Adipose tissue (tissue), 3 donors: ENCODE data around the gene TNIP2. TPM values are rescaled to one million over a fixed set of nuclear protein-coding genes. Genes with fewer than 3 reads are reported as not detected.
"Not testable (repeated sequence)": the region's sequence is repeated elsewhere in the genome, so short reads cannot be mapped to it uniquely, and the experiment has no call there.

Source experiments
- H3K27ac ChIP-seq: one replicate; pipeline ENCODE4 v1.5.1; 2013; ENCODE audit warnings: low read depth, low read length
- WGBS, 3 donors: extraction: QIAGEN DNeasy Blood & Tissue Kit; methylation state at CpG; one replicate each; pipeline ENCODE4 v1.1.7; 2013; 5-methylcytosine and 5-hydroxymethylcytosine counted together
- polyA plus RNA-seq, 3 donors: library from polyadenylated mRNA; stranded (reverse); fragments of 200-250 nt; gene quantifications; one replicate each; pipeline ENCODE4 v1.2.3, GENCODE V29; 2013
- donor health status: healthy with polysubstance abuse.
- donor health status: Bipolar disorder and iron deficiency.
- donor health status: healthy.

The TNIP2 gene
- polyA plus RNA-seq, 3 donors, result 18.2 to 52.9 (median 52.5) TPM

DNA sequence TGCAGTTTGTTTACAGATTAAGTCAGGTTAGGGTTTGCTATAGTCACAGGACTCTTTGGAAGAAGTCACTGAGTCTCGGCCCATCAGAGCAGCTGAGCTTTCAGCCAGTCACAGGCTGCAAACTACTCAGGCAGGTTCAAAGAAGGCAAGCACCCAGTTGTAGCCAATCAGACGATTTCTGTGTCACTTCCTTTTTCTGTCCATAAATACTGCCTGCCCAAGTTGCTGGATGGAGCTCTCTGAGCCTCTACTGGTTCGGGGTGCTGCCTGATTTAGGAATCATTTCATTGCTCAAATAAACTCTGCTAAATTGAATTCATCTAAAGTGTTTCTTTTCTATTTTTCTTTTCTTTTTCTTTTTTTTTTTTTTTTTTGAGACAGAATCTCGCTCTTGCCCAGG, 29.5 kb upstream of the TNIP2 start:
- no peak overlapping the region for H3K27ac ChIP-seq
- 46 to 51% (median 49%) methylated on average over 4 of the region's 4 CpGs for WGBS, 3 donors

- WGBS, 3 donors, result 85 to 86% (median 86%) methylated on average over 4 of the region's 4 CpGs
Measured at GRCh38 chr4:2783790-2784189, 27.7 kb upstream of the TNIP2 start.

GRCh38 chr4:2781911-2782310, 25.8 kb upstream of the TNIP2 start:
- WGBS, 3 donors, result 92 to 94% (median 94%) methylated on average over 10 of the region's 10 CpGs
- H3K27ac ChIP-seq, result no peak overlapping the region

More at GRCh38 chr4:2783790-2784189, 27.7 kb upstream of the TNIP2 start:
- H3K27ac ChIP-seq, result no peak overlapping the region

- WGBS, 3 donors, result 90 to 98% (median 92%) methylated on average over 5 of the region's 5 CpGs
- H3K27ac ChIP-seq, result not testable (repeated sequence)
Measured at GRCh38 chr4:2780643-2781042, 24.5 kb upstream of the TNIP2 start.

DNA sequence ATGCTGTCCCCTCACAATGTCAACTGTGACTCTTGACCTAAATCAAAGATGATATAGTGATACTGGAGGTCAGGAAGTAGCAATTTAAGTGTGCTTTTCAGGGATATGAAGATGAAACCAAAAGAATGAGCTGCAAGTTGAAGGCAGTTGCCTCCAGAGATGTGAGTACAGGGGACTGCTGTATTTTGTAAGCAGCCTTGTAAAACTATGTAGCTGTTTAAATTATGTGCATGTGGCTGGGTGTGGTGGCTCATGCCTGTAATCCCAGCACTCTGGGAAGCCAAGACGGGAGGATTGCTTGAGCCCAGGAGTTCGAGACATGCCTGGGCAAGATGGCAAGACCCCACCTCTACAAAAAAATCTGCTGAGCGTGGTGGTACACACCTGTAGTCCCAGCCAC, 15.1 kb upstream of the TNIP2 start:
- H3K27ac ChIP-seq, result no peak overlapping the region
- 87 to 93% (median 88%) methylated on average over 3 of the region's 3 CpGs for WGBS, 3 donors

- no peak overlapping the region for H3K27ac ChIP-seq
- 61 to 64% (median 62%) methylated on average over 15 of the region's 15 CpGs for WGBS, 3 donors
Measured at GRCh38 chr4:2768921-2769336, 12.8 kb upstream of the TNIP2 start.

- WGBS, 3 donors, result 83 to 93% (median 87%) methylated on average over 9 of the region's 9 CpGs
- H3K27ac ChIP-seq, result no peak overlapping the region
Measured at GRCh38 chr4:2768124-2768523, 12.0 kb upstream of the TNIP2 start.

DNA sequence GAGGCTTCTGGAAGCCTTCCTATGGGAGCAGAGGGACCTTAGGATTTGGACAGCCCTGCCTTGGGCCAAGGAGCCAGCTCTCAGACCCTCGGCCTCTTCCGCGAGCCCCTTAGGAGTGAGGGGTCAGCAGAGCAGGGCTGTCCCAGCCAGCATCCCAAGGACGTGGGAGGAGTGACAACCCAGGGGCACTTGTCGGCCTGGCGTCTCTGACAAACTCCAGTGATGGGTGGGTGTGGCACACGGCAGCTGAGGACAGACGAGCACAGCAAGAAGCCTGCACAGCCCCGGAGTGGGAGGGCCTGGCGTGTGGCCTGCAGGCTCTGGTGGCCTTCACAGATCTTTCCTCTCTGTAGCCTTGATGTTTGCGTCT, 11.6 kb upstream of the TNIP2 start:
- WGBS, 3 donors, result 62 to 81% (median 73%) methylated on average over 11 of the region's 11 CpGs
- no peak overlapping the region for H3K27ac ChIP-seq

- WGBS, 3 donors, result 73 to 94% (median 74%) methylated on average over 5 of the region's 5 CpGs
- H3K27ac ChIP-seq, result no peak overlapping the region
Measured at GRCh38 chr4:2767046-2767704, 11.0 kb upstream of the TNIP2 start.

DNA sequence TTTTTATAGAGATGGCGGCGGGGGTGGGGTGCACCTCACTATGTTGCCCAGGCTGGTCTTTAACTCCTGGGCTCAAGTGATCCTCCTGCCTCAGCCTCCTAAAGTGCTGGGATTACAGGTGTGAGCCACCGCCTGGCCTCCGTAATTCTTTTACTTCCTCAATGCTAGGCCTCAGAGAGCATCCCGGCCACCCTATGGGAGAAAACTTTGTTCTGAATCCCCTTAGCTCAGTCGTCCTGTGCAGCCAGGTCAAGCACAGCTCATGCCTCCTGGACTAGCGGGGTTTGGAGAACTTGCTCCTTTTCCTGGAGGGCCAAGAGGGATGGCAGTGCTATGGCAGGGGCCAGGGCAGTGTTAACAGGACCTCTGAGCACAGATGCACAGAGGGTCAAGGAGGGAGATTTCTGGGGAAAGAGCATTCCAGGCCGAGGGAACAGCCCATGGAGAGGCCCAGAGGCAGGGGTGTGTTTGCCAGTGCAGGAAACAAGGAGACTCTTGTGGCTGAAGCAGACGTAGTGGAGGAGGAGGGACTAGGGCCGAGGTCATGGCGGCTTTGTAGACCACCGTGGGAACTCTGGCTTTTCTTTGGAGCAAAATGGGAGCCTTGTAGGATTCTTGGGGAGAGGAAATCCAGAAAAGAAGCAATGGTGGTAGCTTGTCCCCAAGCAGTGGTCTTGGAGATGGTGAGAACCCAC, 9.8 kb upstream of the TNIP2 start:
- H3K27ac ChIP-seq, result no peak overlapping the region
- WGBS, 3 donors, result 93 to 95% (median 95%) methylated on average over 12 of the region's 12 CpGs

GRCh38 chr4:2763511-2763967, 7.4 kb upstream of the TNIP2 start:
- 35 to 47% (median 47%) methylated on average over 23 of the region's 23 CpGs for WGBS, 3 donors
- H3K27ac ChIP-seq, result no peak overlapping the region

- WGBS, 3 donors, result 90 to 95% (median 94%) methylated on average over 36 to 42 of the region's 42 CpGs
- H3K27ac ChIP-seq, result not testable (repeated sequence)
Measured at GRCh38 chr4:2762486-2763370, 6.6 kb upstream of the TNIP2 start.

- WGBS, 3 donors, result 63 to 69% (median 67%) methylated on average over 5 of the region's 5 CpGs
- H3K27ac ChIP-seq, result no peak overlapping the region
Measured at GRCh38 chr4:2762048-2762447, 5.9 kb upstream of the TNIP2 start.

DNA sequence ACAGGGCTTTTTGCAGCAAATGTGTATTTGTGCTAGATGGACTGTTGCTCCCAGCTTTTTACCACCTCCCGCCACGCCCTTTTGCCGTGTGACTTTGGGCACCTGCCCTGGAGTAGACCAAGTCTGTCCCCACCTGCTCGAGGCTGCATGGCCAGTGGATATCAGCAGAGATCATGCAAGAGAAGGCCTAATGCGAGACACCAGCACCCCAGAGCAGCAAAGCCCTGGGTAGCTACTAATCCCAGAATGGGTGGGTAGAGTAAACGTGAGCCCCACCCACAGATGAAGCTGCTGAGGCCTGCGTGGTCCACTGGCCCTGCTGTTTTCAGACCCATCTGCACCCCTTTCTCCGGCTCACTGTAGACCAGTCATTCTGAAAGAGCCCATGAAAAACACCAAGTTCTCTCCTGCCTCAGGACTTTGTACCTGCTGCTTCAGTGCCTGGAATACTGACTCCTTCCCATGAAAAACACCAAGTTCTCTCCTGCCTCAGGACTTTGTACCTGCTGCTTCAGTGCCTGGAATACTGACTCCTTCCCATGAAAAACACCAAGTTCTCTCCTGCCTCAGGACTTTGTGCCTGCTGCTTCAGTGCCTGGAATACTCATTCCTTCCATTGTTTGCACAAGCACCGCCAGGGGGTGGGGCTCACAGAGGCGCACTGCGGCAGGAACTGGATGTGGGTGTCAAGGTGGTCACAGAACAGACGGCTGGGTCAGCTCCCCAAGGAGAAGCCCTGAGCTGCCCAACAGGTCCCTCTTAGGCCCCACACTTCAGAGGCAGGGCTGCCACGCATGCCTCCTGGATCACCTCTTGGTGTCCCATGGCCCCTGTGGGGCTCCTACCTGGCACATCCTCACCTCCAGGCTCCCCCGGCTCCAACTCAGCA, 5.1 kb upstream of the TNIP2 start:
- 32 to 73% (median 69%) methylated on average over 14 of the region's 14 CpGs for WGBS, 3 donors

DNA sequence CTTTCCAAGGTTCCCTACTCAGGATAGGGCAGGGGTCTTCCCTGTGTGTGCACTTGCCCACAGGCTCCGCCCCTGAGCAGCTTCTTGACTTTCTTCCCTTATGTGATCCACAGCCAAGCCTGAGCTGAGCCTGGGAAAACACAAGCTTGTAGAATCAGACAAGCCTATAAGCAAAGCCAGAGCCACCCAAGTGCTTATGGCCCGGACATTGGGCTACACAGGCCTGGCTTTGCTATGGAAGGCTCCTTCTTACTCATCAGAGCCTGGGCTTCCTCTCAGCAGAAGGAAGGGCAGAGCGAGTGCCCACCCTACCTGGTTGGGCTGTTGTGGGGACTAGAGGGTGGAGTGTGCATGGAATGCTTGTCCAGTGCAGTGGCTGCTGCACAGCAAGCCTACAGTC, 1.3 kb upstream of the TNIP2 start:
- WGBS, 3 donors, result 75 to 97% (median 97%) methylated on average over 3 of the region's 3 CpGs
- H3K27ac ChIP-seq, result no peak overlapping the region

More for the DNA sequence above, 5.1 kb upstream of the TNIP2 start:
- H3K27ac ChIP-seq, result no peak overlapping the region

DNA sequence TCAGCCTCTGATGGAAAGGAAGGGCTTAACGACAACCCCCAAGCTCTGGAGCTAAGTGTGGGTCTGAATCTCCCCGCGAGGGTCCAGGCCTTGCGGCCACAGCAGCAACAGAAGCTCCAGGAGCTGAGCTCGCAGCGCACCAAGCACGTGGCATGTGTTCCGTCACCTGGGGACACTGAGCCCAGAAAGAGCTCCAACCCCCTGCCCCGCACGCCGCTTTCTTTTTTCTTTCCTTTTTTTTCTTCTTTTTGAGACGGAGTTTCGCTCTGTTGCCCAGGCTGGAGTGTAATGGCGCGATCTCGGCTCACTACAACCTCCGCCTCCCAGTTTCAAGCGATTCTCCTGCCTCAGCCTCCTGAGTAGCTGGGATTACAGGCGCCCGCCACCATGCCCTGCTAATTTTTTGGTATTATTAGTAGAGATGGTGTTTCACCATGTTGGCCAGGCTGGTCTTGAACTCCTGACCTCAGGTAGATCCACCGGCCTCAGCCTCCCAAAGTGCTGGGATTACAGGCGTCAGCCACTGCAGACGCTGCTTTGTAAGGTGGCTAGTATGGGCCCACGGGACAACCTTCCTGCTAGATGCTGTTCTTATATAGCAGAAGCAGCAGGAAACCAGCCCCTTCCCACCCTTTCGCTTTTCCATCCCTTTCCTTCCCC, 685 bp upstream of the TNIP2 start:
- WGBS, 3 donors, result 68 to 79% (median 70%) methylated on average over 25 of the region's 25 CpGs
- no peak overlapping the region for H3K27ac ChIP-seq
